ENCODE results near the gene CCNF. TPM values are rescaled to one million over a fixed set of nuclear protein-coding genes. Genes with fewer than 3 reads are reported as not detected.

CCNF gene
- total RNA-seq, 1 donor from 2014 or later: 46.7 TPM

DNA sequence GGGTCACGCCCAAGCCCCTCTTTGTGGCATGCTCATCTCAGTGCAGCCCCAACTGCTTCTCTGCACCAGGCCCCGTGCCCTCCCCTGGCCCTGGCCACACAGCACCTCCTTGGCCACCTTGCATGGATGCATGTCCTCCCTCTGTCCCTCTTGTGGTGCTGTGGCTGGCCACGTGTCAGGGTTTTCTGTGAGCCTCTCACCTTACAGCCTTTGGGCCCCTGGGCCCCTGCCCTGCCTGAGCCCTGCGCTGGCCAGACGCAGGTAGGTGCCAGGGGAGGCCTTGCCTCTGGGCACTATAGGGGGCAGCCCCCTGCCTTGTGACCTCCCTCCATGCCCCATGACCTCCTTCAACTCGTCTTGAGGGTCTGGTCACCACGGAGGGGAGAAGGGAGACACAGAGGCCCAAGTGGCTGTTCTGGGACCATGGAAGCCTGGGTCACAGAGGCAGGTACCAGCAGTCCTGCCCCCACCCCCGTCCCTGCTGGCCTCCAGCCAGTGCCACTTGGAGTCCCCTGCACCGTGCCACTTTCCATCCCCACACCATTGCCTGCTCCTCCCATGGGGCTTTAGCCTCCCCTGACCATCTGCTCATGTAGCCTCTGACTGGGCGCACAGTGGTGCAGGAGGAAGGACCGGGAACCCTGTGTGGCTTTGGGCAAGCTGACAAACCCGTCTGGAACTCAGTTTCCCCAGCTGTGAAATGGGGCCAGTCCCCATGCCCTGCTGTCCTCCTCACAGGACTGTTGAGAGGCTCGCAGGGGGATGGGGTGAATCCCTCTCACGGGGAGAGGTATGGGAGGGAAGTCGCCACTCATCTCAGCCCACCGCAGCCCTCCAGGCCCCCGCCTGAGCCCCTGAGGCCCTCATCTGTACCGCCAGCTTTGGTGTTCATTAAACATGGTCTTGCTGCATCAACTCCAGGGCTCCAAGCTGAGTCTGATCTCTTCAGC is 73.0 kb downstream of the CCNF start:
- Mint-ChIP-seq H3K4me1 (ENCODE audit: low read depth) (no peaks in the 10 kb centered on the region), H3K27ac (no peak overlapping the region), H3K27me3 (ENCODE audit: insufficient read depth) (no peaks in the 10 kb centered on the region), H3K4me3 (no peak overlapping the region), H3K36me3 (ENCODE audit: low read depth) (no peaks in the 10 kb centered on the region), H3K9me3 (no peaks in the 10 kb centered on the region)
- no peak for DNase-seq (ENCODE audit: low spot score)
- intact Hi-C loops (cut with micrococcal nuclease): loop anchor here (1.0 to 2.0 kb wide), 4 partner anchors 71 to 307 kb away; partner anchors contain the start of gene RNPS1

DNA sequence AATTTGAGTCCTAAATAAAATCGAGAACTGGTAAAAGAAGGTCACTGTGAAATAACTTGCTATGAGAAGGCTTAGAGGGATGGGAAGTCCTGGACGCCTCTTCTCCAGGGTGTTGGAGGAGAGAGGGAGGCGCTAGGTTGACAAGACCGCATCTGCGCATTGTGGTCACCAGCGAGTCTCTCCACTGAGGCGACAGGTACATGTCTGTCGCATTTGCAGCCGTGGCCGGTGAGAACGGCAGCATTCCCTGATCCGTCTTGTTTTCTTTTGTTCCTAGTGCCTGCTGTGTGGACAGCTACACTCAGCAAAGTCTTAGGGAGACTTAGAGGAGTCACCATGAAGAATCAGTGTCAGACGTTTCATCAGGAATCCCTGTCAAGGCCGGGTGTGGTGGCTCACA is 76.4 kb downstream of the CCNF start:
- intact Hi-C loops (cut with micrococcal nuclease): no loop called here
- Mint-ChIP-seq H3K27me3 (ENCODE audit: insufficient read depth) (peaks cover 1% of the 10 kb centered on the region), H3K27ac (no peak overlapping the region), H3K9me3 (no peaks in the 10 kb centered on the region), H3K4me1 (ENCODE audit: low read depth) (no peaks in the 10 kb centered on the region), H3K4me3 (no peak overlapping the region), H3K36me3 (ENCODE audit: low read depth) (no peaks in the 10 kb centered on the region)
- DNase-seq (ENCODE audit: low spot score): no peak

DNA sequence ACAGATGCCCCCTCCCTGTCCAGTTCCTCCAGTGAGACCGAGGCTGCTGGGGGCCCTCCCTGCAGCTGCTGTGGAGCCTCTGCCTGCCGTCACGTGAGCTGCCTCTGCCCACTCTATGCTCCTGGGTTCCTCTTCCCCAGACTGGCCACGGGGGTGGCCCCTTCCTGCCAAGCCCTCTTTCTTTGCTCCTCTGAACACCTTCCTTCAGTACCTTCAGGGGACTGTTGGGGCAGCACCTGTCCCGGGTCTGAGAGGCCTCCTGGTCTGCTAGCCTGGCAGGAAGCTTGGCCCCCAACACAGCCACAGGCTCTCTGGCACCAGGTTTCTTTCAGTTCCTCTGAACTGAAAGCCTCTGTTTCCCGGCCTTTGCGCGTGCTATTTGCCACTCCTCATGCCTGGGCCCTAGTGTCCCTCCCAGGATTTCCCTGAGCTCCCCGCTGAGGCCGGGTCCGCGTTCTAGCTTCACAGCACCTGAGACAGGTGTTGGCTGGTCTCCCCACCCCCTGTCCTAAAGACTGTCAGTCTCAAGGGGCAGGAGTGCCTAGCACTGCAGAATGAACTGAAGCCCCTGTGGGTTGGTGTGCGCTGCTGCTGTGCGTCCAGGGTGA is 77.9 kb downstream of the CCNF start:
- intact Hi-C loops (cut with micrococcal nuclease): no loop called here
- Mint-ChIP-seq H3K36me3 (ENCODE audit: low read depth) (no peaks in the 10 kb centered on the region), H3K9me3 (no peaks in the 10 kb centered on the region), H3K4me3 (no peak overlapping the region), H3K4me1 (ENCODE audit: low read depth) (no peaks in the 10 kb centered on the region), H3K27me3 (ENCODE audit: insufficient read depth) (peaks cover 3% of the 10 kb centered on the region), H3K27ac (no peak overlapping the region)
- DNase-seq (ENCODE audit: low spot score): no peak

DNA sequence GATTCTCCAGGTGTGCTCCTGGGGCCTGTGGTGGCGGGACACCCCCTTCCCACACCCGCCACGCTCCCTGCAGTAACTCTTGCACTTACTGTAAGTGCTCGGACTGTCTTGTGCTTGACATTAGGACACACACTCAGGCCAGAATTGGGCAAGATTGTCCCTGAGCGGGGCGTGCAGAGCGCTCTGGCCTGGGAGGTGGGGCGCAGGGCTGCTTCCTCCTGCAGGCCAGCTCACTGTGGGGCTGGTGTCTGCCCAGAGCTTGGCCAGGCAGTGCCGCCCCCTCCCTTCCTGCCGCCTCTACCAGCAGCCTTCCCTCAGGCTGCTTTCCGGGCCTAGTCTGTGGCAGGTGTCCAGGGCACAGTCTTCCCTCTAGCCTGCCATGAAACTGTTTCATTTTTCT is 78.4 kb downstream of the CCNF start:
- Mint-ChIP-seq H3K9me3 (no peaks in the 10 kb centered on the region), H3K4me1 (ENCODE audit: low read depth) (peaks cover 1% of the 10 kb centered on the region), H3K27ac (no peak overlapping the region), H3K36me3 (ENCODE audit: low read depth) (no peaks in the 10 kb centered on the region), H3K27me3 (ENCODE audit: insufficient read depth) (peaks cover 3% of the 10 kb centered on the region), H3K4me3 (no peak overlapping the region)
- intact Hi-C loops (cut with micrococcal nuclease): no loop called here
- no peak for DNase-seq (ENCODE audit: low spot score)

Other genes with a start within 250 kb of the CCNF start
- 1.0 and 1.2 TPM in 2 replicates for gene CASKIN1, start 232.8 kb upstream of the CCNF start, total RNA-seq
- gene MLST8, start 224.0 kb upstream of the CCNF start, total RNA-seq: 57.0 and 61.9 TPM in 2 replicates
- gene BRICD5, start 218.6 kb upstream of the CCNF start, total RNA-seq: 24.7 and 25.1 TPM in 2 replicates
- 37.2 and 37.7 TPM in 2 replicates for gene PGP, start 214.6 kb upstream of the CCNF start, total RNA-seq
- 35.6 and 37.4 TPM in 2 replicates for gene E4F1, start 205.9 kb upstream of the CCNF start, total RNA-seq
- 1.6 and 2.2 TPM in 2 replicates for gene DNASE1L2, start 193.0 kb upstream of the CCNF start, total RNA-seq
- 35.5 and 36.5 TPM in 2 replicates for gene ECI1, start 177.9 kb upstream of the CCNF start, total RNA-seq
- 398 and 403 TPM in 2 replicates for gene RNPS1, start 161.3 kb upstream of the CCNF start, total RNA-seq
- gene ABCA3, start 88.7 kb upstream of the CCNF start, total RNA-seq: 9.0 and 10.0 TPM in 2 replicates
- 41.0 and 43.9 TPM in 2 replicates for gene TEDC2, start 30.7 kb downstream of the CCNF start, total RNA-seq
- 0.10 TPM in 1 of 2 replicates, not detected in the other for gene NTN3, start 41.9 kb downstream of the CCNF start, total RNA-seq
- gene TBC1D24, start 45.7 kb downstream of the CCNF start, total RNA-seq: 19.6 and 24.6 TPM in 2 replicates
- gene ATP6V0C, start 84.5 kb downstream of the CCNF start, total RNA-seq: 117 and 119 TPM in 2 replicates
- gene AMDHD2, start 90.9 kb downstream of the CCNF start, total RNA-seq: 32.4 and 38.3 TPM in 2 replicates
- 0.23 and 0.49 TPM in 2 replicates for gene CEMP1, start 102.0 kb downstream of the CCNF start, total RNA-seq
- gene PDPK1, start 108.6 kb downstream of the CCNF start, total RNA-seq: 50.8 and 60.2 TPM in 2 replicates